Dermis blood vessel endothelial cell (primary cell): ENCODE results near the gene PRKAG2. TPM values are rescaled to one million over a fixed set of nuclear protein-coding genes. Genes with fewer than 3 reads are reported as not detected.

ENCODE experiments used
- DNase-seq: peaks from one replicate; pipeline ENCODE4 v3.0.0; 2010
- total RNA-seq: library from RNA; depleted of rRNA; stranded (reverse); fragments of >200 nt; gene quantifications from 2 replicates; pipeline ENCODE4 v1.2.3, GENCODE V29; 2014

The PRKAG2 gene
- total RNA-seq, 1 donor from 2014 or later: 16.8 TPM

- no peak for DNase-seq
These were observed 203.7 kb downstream of the PRKAG2 start for GRCh38 chr7:151673216-151673615.

GRCh38 chr7:151672716-151673115 lies 204.2 kb downstream of the PRKAG2 start:
- peak; percentile 35 for DNase-seq

- DNase-seq: no peak
These were observed 205.4 kb downstream of the PRKAG2 start for GRCh38 chr7:151671514-151671913.

- no peak for DNase-seq
These were observed 207.2 kb downstream of the PRKAG2 start for GRCh38 chr7:151669762-151670161.

- DNase-seq: no peak
These were observed 210.0 kb downstream of the PRKAG2 start for GRCh38 chr7:151666886-151667285.

- no peak for DNase-seq
These were observed 211.5 kb downstream of the PRKAG2 start for GRCh38 chr7:151665368-151665767.

- no peak for DNase-seq
These were observed 212.6 kb downstream of the PRKAG2 start for GRCh38 chr7:151664268-151664667.

GRCh38 chr7:151663382-151664100 lies 213.4 kb downstream of the PRKAG2 start:
- DNase-seq: no peak

GRCh38 chr7:151662251-151662826 lies 214.6 kb downstream of the PRKAG2 start:
- DNase-seq: no peak

- no peak for DNase-seq
These were observed 215.3 kb downstream of the PRKAG2 start for GRCh38 chr7:151661587-151661986.

- no peak for DNase-seq
These were observed 216.8 kb downstream of the PRKAG2 start for GRCh38 chr7:151660141-151660540.

GRCh38 chr7:151659219-151659618 lies 217.7 kb downstream of the PRKAG2 start:
- no peak for DNase-seq

GRCh38 chr7:151658778-151659177 lies 218.1 kb downstream of the PRKAG2 start:
- no peak for DNase-seq

- no peak for DNase-seq
These were observed 219.7 kb downstream of the PRKAG2 start for GRCh38 chr7:151657173-151657572.

GRCh38 chr7:151655555-151655954 lies 221.4 kb downstream of the PRKAG2 start:
- no peak for DNase-seq

GRCh38 chr7:151652111-151652510 lies 224.8 kb downstream of the PRKAG2 start:
- DNase-seq: no peak

- DNase-seq: no peak
These were observed 226.8 kb downstream of the PRKAG2 start for GRCh38 chr7:151650161-151650560.

GRCh38 chr7:151648429-151648828 lies 228.5 kb downstream of the PRKAG2 start:
- DNase-seq: no peak

- no peak for DNase-seq
These were observed 229.0 kb downstream of the PRKAG2 start for GRCh38 chr7:151647874-151648273.

- DNase-seq: no peak
These were observed 229.9 kb downstream of the PRKAG2 start for GRCh38 chr7:151647006-151647405.

GRCh38 chr7:151645311-151645710 lies 231.6 kb downstream of the PRKAG2 start:
- DNase-seq: no peak

GRCh38 chr7:151644554-151644953 lies 232.4 kb downstream of the PRKAG2 start:
- no peak for DNase-seq

- DNase-seq: no peak
These were observed 234.2 kb downstream of the PRKAG2 start for GRCh38 chr7:151642746-151643145.

GRCh38 chr7:151641587-151641986 lies 235.3 kb downstream of the PRKAG2 start:
- no peak for DNase-seq
